ENCODE data around the gene COL4A3.

DNA sequence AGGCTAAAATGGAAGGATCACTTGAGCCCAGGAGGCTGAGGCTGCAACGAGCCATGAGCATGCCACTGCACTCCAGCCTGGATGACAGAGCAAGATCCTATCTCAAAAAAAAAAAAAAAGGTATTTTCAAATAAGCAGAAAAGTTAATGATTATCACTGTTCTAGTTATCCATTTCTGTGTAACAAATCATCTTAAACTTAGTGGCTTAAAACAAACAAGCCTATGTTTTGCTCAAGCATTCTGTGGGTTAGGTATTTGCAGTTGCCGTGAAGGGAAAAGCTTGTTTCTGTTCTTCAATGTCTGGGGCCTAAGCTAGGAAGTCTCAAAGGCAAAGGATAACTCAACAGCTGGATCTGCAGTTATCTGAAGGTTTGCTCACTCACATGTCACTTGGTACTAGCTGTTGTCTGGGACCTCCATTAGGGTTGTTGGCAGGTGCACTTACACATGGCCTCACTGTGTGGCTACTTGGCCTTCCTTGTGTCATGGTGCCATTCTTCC is 174.7 kb downstream of the COL4A3 start:
- TF ChIP-seq, protein P1, sequence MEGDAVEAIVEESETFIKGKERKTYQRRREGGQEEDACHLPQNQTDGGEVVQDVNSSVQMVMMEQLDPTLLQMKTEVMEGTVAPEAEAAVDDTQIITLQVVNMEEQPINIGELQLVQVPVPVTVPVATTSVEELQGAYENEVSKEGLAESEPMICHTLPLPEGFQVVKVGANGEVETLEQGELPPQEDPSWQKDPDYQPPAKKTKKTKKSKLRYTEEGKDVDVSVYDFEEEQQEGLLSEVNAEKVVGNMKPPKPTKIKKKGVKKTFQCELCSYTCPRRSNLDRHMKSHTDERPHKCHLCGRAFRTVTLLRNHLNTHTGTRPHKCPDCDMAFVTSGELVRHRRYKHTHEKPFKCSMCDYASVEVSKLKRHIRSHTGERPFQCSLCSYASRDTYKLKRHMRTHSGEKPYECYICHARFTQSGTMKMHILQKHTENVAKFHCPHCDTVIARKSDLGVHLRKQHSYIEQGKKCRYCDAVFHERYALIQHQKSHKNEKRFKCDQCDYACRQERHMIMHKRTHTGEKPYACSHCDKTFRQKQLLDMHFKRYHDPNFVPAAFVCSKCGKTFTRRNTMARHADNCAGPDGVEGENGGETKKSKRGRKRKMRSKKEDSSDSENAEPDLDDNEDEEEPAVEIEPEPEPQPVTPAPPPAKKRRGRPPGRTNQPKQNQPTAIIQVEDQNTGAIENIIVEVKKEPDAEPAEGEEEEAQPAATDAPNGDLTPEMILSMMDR (IDR thresholded peaks at IDR 0.05; ENCODE audit: borderline replicate concordance, extremely low read depth, low read length, poor library complexity, severe bottlenecking): no peak
- no peak for TF ChIP-seq EZH2 (IDR thresholded peaks at IDR 0.05; ENCODE audit: borderline replicate concordance, low read depth, low read length, severe bottlenecking)

All from DND-41 (cell line).